ENCODE results near the gene UBAC2.
"Not testable (repeated sequence)": the region's sequence is repeated elsewhere in the genome, so short reads cannot be mapped to it uniquely, and the experiment has no call there.

The UBAC2 gene

GRCh38 chr13:99404005-99404755 lies 203.5 kb downstream of the UBAC2 start:
- no peak overlapping the region for H3K27ac ChIP-seq
- no peak for TF ChIP-seq ZFX (IDR thresholded peaks at IDR 0.05)
- no peak for TF ChIP-seq CTCF (conservative IDR thresholded peaks at IDR 0.05)

DNA sequence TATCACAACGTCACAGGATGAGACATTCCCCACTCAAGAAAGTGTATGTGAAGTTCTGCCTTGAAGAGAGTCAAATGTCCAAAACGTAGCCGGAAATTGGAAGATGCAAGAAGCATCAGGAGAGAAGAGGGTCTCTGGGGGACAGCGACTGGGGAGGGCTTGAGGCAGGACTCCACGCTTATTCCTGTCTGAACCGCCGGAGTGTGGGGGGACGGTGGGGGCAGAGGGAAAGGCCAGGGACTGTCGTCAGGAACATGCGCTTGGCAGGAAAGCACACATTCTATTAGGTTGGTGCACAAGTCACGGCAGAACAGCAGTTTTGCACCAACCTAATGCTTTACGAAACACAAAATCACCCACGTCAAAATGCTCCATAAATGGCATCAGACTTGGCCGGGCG lies 205.3 kb downstream of the UBAC2 start:
- no peak for TF ChIP-seq ZFX (IDR thresholded peaks at IDR 0.05)
- TF ChIP-seq CTCF (conservative IDR thresholded peaks at IDR 0.05): no peak
- no peak overlapping the region for H3K27ac ChIP-seq

GRCh38 chr13:99406799-99407201 lies 206.1 kb downstream of the UBAC2 start:
- TF ChIP-seq CTCF (conservative IDR thresholded peaks at IDR 0.05) (no peak), ZFX (IDR thresholded peaks at IDR 0.05) (no peak)
- no peak overlapping the region for H3K27ac ChIP-seq

GRCh38 chr13:99407906-99408702 lies 207.4 kb downstream of the UBAC2 start:
- TF ChIP-seq CTCF (conservative IDR thresholded peaks at IDR 0.05) (no peak), ZFX (IDR thresholded peaks at IDR 0.05) (no peak)
- no peak overlapping the region for H3K27ac ChIP-seq

DNA sequence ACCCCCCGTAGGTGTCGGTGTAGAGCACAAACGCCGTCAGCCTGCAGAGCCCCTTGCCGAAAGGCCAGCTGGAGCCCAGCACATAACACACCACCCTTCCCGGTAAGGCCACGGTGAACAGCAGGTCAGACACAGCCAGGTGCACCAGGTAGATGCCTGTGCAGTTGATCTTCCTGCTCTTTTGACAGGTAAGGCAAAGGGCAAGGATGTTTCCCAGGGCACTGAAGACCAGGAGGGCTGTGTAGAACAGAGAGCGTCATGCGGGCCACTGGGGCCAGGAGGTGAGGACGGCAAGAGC lies 208.0 kb downstream of the UBAC2 start:
- TF ChIP-seq CTCF (conservative IDR thresholded peaks at IDR 0.05) (no peak), ZFX (IDR thresholded peaks at IDR 0.05) (no peak)
- no peak overlapping the region for H3K27ac ChIP-seq

GRCh38 chr13:99409461-99410083 lies 208.9 kb downstream of the UBAC2 start:
- not testable (repeated sequence) for H3K27ac ChIP-seq

DNA sequence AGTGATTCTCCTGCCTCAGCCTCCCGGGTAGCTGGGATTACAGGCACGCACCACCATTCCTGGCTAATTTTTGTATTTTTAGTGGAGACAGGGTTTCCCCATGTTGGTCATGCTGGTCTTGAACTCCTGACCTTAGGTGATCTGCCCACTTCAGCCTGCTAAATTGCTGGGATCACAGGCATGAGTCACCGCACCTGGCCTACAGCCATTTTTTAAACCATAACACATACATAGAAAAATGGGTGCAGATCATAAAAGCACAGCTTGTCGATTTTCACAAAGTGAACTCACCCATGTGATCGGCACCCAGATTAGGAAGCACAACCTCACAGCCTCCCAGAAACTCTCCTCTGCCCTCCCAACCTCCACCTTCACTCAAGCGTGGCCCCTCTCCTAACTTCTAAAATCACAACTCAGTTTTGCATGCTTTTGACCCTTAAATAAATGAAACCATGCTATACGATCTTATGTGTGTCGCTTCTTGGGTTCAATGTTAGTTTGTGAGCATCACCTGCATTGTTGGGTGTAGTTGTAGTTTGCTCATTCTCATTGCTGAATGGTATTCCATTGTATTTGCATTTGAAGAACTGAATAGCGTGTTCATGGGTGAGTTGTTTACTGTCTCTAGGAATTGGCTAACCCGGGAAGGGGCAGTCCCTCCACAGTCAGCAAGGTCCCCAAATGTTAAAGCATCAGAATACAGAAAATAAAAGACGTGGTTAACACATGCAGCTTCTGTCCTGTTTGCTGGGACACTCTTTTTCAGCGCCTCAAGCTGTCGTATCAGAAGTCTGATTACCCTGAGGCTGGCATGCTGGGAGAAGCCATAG lies 210.2 kb downstream of the UBAC2 start:
- H3K27ac ChIP-seq: not testable (repeated sequence)

DNA sequence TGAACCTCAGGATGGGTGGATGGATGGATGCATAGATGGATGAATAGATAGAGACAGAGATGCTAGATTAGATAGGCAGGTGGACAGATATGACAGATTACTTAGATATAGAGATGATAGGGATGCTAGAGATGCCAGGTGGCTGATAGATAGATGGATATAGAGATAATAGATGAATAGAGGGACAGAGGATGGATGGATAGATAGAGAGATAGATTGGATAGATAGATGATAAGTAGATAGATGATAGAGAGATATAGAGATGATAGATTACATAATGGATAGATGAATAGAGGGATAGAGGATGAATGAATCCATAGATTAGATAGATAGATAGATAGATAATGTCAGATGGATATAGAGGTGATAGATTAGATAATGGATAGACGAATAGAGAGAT lies 212.2 kb downstream of the UBAC2 start:
- TF ChIP-seq CTCF (conservative IDR thresholded peaks at IDR 0.05) (no peak), ZFX (IDR thresholded peaks at IDR 0.05) (no peak)

More for the DNA sequence above, 212.2 kb downstream of the UBAC2 start:
- no peak overlapping the region for H3K27ac ChIP-seq
